ENCODE measurements around the gene TEX12. TPM values are rescaled to one million over a fixed set of nuclear protein-coding genes. Genes with fewer than 3 reads are reported as not detected.

The TEX12 gene
- total and polyA plus RNA-seq, 2 of the 4 experiments (the other 2 are of a cell fraction) = 0.12 TPM; not detected in 1

DNA sequence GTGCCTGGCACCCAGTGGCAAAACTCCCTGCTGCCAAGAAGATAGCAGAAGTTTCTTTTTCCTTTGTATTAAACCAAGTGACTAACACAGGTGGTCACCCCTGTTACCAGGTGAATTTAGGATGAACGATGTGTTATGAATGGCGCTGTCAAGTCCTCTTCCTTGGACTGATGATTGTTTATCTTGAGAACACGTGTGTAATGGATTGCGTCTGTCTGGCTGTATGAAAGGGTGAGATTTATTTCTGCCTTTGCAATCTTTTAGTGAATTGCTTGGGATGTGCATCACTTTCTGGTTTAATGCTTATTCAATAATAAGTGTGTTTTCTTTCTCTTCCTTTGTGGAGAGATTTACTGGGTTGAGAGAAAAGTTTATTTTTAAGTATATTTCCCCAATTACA, 44.0 kb upstream of the TEX12 start:
- dilution Hi-C loops (cut with HindIII; ENCODE audit: low sequenced_read_pairs, unreplicated experiment) = no loop called here

More for the DNA sequence above, 44.0 kb upstream of the TEX12 start:
- Histone ChIP-seq H3K79me1 (ENCODE audit: low read depth in 1 of 2, low read length in 2 of 2) (no peaks in the 10 kb centered on the region), H4K5ac (ENCODE audit: low read depth, low read length) (no peak overlapping the region), H3K18ac (ENCODE audit: low read depth, low read length) (no peak overlapping the region), H3K4me3 (ENCODE audit: insufficient read depth, low read depth, low read length) (no peak overlapping the region), H3K9me3 (ENCODE audit: control insufficient read depth, insufficient read depth, low read length) (no peaks in the 10 kb centered on the region), H3K9me1 (ENCODE audit: insufficient read depth, low read length) (peaks cover under 1% of the 10 kb centered on the region; the same call in 1 of the 2 replicates), H3K27ac (ENCODE audit: insufficient read depth, low read length) (no peak overlapping the region), H4K8ac (ENCODE audit: low read depth in 2 of 2, low read length in 2 of 2) (no peak overlapping the region), H3K14ac (replicated peaks; ENCODE audit: low read depth, low read length) (no peak overlapping the region), H2AFZ (replicated peaks; ENCODE audit: low read length, poor library complexity) (no peak overlapping the region), H3K36me3 (ENCODE audit: control insufficient read depth, insufficient read depth, low read length) (no peaks in the 10 kb centered on the region), H3K27me3 (ENCODE audit: control insufficient read depth, insufficient read depth, low read length) (no peaks in the 10 kb centered on the region), H3K9ac (ENCODE audit: low read depth, low read length) (no peak overlapping the region), H3K4me2 (ENCODE audit: low read depth, low read length) (no peak overlapping the region), H4K20me1 (ENCODE audit: insufficient read depth, low read length) (no peaks in the 10 kb centered on the region), H3K23ac (ENCODE audit: low read depth, low read length) (no peak overlapping the region), H2BK20ac (ENCODE audit: low read depth, low read length) (no peak overlapping the region), H2BK5ac (ENCODE audit: low read depth, low read length, poor library complexity, severe bottlenecking) (no peak overlapping the region), H2AK5ac (ENCODE audit: low read depth, low read length) (no peak overlapping the region), H3K56ac (ENCODE audit: extremely low read depth, insufficient read depth, low read length) (no peak overlapping the region), H3K4me1 (ENCODE audit: control insufficient read depth, insufficient read depth, low read length) (peaks cover 5% of the 10 kb centered on the region; the same call in 1 of the 2 replicates), H2AK9ac (replicated peaks; ENCODE audit: low read depth, low read length, poor library complexity) (no peak overlapping the region), H2BK15ac (ENCODE audit: low read depth, low read length) (no peak overlapping the region), H2BK120ac (ENCODE audit: low read depth, low read length) (no peak overlapping the region), H4K91ac (ENCODE audit: insufficient read depth, low read depth, low read length) (no peak overlapping the region), H3K4ac (ENCODE audit: low read depth, low read length) (no peak overlapping the region)
- BruUV-seq (replicated peaks) = no TSS peak
- DNase-seq = no peak
- ChIA-PET POLR2A (ENCODE audit: unreplicated experiment) (no interaction called here), CTCF (interaction anchor here (1.0 to 2.9 kb wide), 2 partner anchors 10 to 34 kb away, joined by 3 to 19 read pairs; no protein-coding TSS in a partner anchor)
- WGBS, 2 experiments (ENCODE audit: extremely low coverage in 2 of 2, insufficient read length in 1 of 2) = no CpG with 5 or more reads among the region's 4 CpGs
- TF ChIP-seq RFX5 (IDR thresholded peaks at IDR 0.05; ENCODE audit: low read depth, low read length) = no peak
- no peak for TF ChIP-seq NFE2L2 (IDR thresholded peaks at IDR 0.05; ENCODE audit: low read depth, low read length)
- no peak for TF ChIP-seq MAFK (IDR thresholded peaks at IDR 0.05; ENCODE audit: low read depth, low read length)
- TF ChIP-seq MXI1 (IDR thresholded peaks at IDR 0.05; ENCODE audit: borderline replicate concordance, low read depth, low read length) = no peak
- TF ChIP-seq USF2 (IDR thresholded peaks at IDR 0.05; ENCODE audit: low read depth, low read length) = no peak
- no peak for TF ChIP-seq RCOR1 (IDR thresholded peaks at IDR 0.05; ENCODE audit: insufficient replicate concordance, low read length)
- no peak for TF ChIP-seq RAD21 (IDR thresholded peaks at IDR 0.05; ENCODE audit: low read length)
- no peak for TF ChIP-seq POLR2A (IDR thresholded peaks at IDR 0.05; ENCODE audit: low read depth, low read length)
- TF ChIP-seq MAZ (IDR thresholded peaks at IDR 0.05; ENCODE audit: borderline replicate concordance, low read depth, low read length) = no peak
- no peak for TF ChIP-seq SMC3 (IDR thresholded peaks at IDR 0.05; ENCODE audit: low read depth, low read length)
- TF ChIP-seq CEBPB (IDR thresholded peaks at IDR 0.05; ENCODE audit: low read depth, low read length) = no peak
- no peak for TF ChIP-seq ELK1 (IDR thresholded peaks at IDR 0.05; ENCODE audit: borderline replicate concordance, low read depth, low read length)
- TF ChIP-seq FOS (IDR thresholded peaks at IDR 0.05; ENCODE audit: low read depth, low read length) = no peak
- TF ChIP-seq BHLHE40 (IDR thresholded peaks at IDR 0.05; ENCODE audit: low read depth, low read length) = no peak
- no peak for TF ChIP-seq CTCF (conservative IDR thresholded peaks at IDR 0.05; ENCODE audit: low read depth, low read length)
- no peak for TF ChIP-seq CHD1 (IDR thresholded peaks at IDR 0.05; ENCODE audit: low read depth, low read length)
- no peak for ATAC-seq (ENCODE audit: low read depth)
- in situ Hi-C loops (cut with MboI; ENCODE audit: low sequenced_read_pairs) (loop anchor here (25.0 kb wide), 1 partner anchor 1164 kb away; no protein-coding TSS in a partner anchor), intact Hi-C loops (cut with micrococcal nuclease) (loop anchor here (5.0 kb wide), 1 partner anchor 34 kb away; no protein-coding TSS in a partner anchor)

Measured in IMR-90 (cell line).